HG03342 (cell line): ENCODE measurements around the gene NBPF3.
"Not testable (repeated sequence)": the region's sequence is repeated elsewhere in the genome, so short reads cannot be mapped to it uniquely, and the experiment has no call there.

ENCODE experiments used
- ATAC-seq: cut with Tn5 transposase; IDR thresholded peaks from one replicate; pipeline ENCODE4 v1.9.1; 2021; ENCODE audit warnings: mild to moderate bottlenecking, moderate library complexity; ENCODE audit not compliant: unreplicated experiment

The NBPF3 gene

GRCh38 chr1:21439721-21440629 lies at the start of gene NBPF3:
NBPF3 (plus strand) TSS chr1:21440137; CDS start chr1:21445087, 4,950 bp downstream.
- ATAC-seq: peak; percentile 96

GRCh38 chr1:21391497-21391896 lies 48.4 kb upstream of the NBPF3 start:
- no peak for ATAC-seq

GRCh38 chr1:21392587-21393263 lies 47.2 kb upstream of the NBPF3 start:
- ATAC-seq: no peak

- no peak for ATAC-seq
These were observed 43.4 kb upstream of the NBPF3 start for GRCh38 chr1:21396516-21396915.

GRCh38 chr1:21397813-21398188 lies 42.1 kb upstream of the NBPF3 start:
- no peak for ATAC-seq

GRCh38 chr1:21401726-21402346 lies 38.1 kb upstream of the NBPF3 start:
- not testable (repeated sequence) for ATAC-seq

GRCh38 chr1:21406659-21407058 lies 33.3 kb upstream of the NBPF3 start:
- ATAC-seq: no peak

- ATAC-seq: not testable (repeated sequence)
These were observed 30.0 kb upstream of the NBPF3 start for GRCh38 chr1:21409897-21410296.

GRCh38 chr1:21414015-21414414 lies 25.9 kb upstream of the NBPF3 start:
- no peak for ATAC-seq

GRCh38 chr1:21420378-21420777 lies 19.6 kb upstream of the NBPF3 start:
- ATAC-seq: not testable (repeated sequence)

- ATAC-seq: not testable (repeated sequence)
These were observed 18.6 kb upstream of the NBPF3 start for GRCh38 chr1:21421307-21421706.

GRCh38 chr1:21427798-21428480 lies 12.0 kb upstream of the NBPF3 start:
- not testable (repeated sequence) for ATAC-seq

GRCh38 chr1:21428481-21429073 lies 11.4 kb upstream of the NBPF3 start:
- ATAC-seq: not testable (repeated sequence)

- ATAC-seq: not testable (repeated sequence)
These were observed 10.7 kb upstream of the NBPF3 start for GRCh38 chr1:21429210-21429609.

- not testable (repeated sequence) for ATAC-seq
These were observed 9.1 kb upstream of the NBPF3 start for GRCh38 chr1:21430875-21431274.

- no peak for ATAC-seq
These were observed 5.5 kb upstream of the NBPF3 start for GRCh38 chr1:21434394-21434793.

GRCh38 chr1:21435646-21436487 lies 4.1 kb upstream of the NBPF3 start:
- ATAC-seq: no peak

GRCh38 chr1:21436488-21437340 lies 3.2 kb upstream of the NBPF3 start:
- ATAC-seq: no peak

- no peak for ATAC-seq
These were observed 2.6 kb upstream of the NBPF3 start for GRCh38 chr1:21437341-21437640.
